Uterus (tissue), 4 donors: ENCODE measurements around the gene STYXL1. TPM values are rescaled to one million over a fixed set of nuclear protein-coding genes. Genes with fewer than 3 reads are reported as not detected.

Source experiments
- DNase-seq, 2 donors: peaks; one replicate each; pipeline ENCODE4 v3.0.0-alpha.2; 2019 to 2020
- H3K27ac ChIP-seq, 2 donors: fragments of 200-600 bp; sonication (generic); 1 replicate in 1 of 2; 2 replicates in 1 of 2; pipeline ENCODE4 v1.5.1; 2016 to 2018
- H3K27me3 ChIP-seq, 2 donors: fragments of 200-600 bp; sonication (generic); one replicate each; pipeline ENCODE4 v1.5.1; 2018 to 2019; ENCODE audit warnings: control low read depth in 1 of 2
- H3K36me3 ChIP-seq, 2 donors: fragments of 200-600 bp; sonication (generic); one replicate each; pipeline ENCODE4 v1.5.1; 2019; ENCODE audit warnings: control low read depth in 1 of 2
- H3K4me1 ChIP-seq, 2 donors: fragments of 200-600 bp; sonication (generic); one replicate each; pipeline ENCODE4 v1.5.1; 2018 to 2019; ENCODE audit warnings: control low read depth in 1 of 2
- H3K4me3 ChIP-seq, 2 donors: fragments of 200-600 bp; sonication (generic); 1 replicate in 1 of 2; 2 replicates in 1 of 2; pipeline ENCODE4 v1.5.1; 2018 to 2019; ENCODE audit warnings: mild to moderate bottlenecking in 1 of 2
- H3K9me3 ChIP-seq, 2 donors: fragments of 200-600 bp; sonication (generic); one replicate each; pipeline ENCODE4 v1.5.1; 2019; ENCODE audit warnings: control low read depth in 1 of 2
- POLR2A ChIP-seq, 2 donors: fragments of 450-650 bp; IDR thresholded peaks; one replicate each; pipeline ENCODE4 v1.6.1; 2016; ENCODE audit warnings: antibody characterized with exemption in 2 of 2, mild to moderate bottlenecking in 1 of 2, moderate library complexity in 1 of 2
- intact Hi-C: fragments of 100-400 bp; cut with DNase I; formaldehyde crosslinking; loops from one replicate; pipeline ENCODE4 v1.15.1; 2023; ENCODE audit warnings: low total_unique reads
- small RNA-seq: library from RNA; depleted of rRNA; stranded (forward); fragments of <200 nt; gene quantifications from one replicate; pipeline ENCODE3, GENCODE V24; 2016
- total RNA-seq, 4 donors: library from RNA; depleted of rRNA in 3 of 4; stranded (reverse); fragments of >200 nt in 3 of 4; gene quantifications; one replicate each; pipeline versions ENCODE4 v1.1.0 to v1.2.4, GENCODE V29; 2014 to 2023
- TF ChIP-seq, protein P1 (sequence below), 4 experiments: fragments of 200-600 bp in 2 of 4; fragments of 450-650 bp in 2 of 4; sonication (generic) in 2 of 4; IDR thresholded peaks; one replicate each; pipeline ENCODE4 v1.5.1; 2016 to 2019; ENCODE audit warnings: antibody characterized with exemption in 4 of 4, mild to moderate bottlenecking in 2 of 4, moderate library complexity in 1 of 4
- donor health status: DM: yes; HTN: yes; CAD: no.

The STYXL1 gene
- total RNA-seq, 4 donors from 2014 or later: 4.4 to 27.3 (median 14.1) TPM

GRCh38 chr7:75951506-75951905 is 96.3 kb downstream of the STYXL1 start:
- H3K9me3 ChIP-seq: no peaks in the 10 kb centered on the region
- H3K4me3 ChIP-seq: no peak overlapping the region
- H3K4me1 ChIP-seq: no peaks in the 10 kb centered on the region
- TF ChIP-seq, protein P1, sequence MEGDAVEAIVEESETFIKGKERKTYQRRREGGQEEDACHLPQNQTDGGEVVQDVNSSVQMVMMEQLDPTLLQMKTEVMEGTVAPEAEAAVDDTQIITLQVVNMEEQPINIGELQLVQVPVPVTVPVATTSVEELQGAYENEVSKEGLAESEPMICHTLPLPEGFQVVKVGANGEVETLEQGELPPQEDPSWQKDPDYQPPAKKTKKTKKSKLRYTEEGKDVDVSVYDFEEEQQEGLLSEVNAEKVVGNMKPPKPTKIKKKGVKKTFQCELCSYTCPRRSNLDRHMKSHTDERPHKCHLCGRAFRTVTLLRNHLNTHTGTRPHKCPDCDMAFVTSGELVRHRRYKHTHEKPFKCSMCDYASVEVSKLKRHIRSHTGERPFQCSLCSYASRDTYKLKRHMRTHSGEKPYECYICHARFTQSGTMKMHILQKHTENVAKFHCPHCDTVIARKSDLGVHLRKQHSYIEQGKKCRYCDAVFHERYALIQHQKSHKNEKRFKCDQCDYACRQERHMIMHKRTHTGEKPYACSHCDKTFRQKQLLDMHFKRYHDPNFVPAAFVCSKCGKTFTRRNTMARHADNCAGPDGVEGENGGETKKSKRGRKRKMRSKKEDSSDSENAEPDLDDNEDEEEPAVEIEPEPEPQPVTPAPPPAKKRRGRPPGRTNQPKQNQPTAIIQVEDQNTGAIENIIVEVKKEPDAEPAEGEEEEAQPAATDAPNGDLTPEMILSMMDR (IDR thresholded peaks at IDR 0.05): no peak
- TF ChIP-seq POLR2A (IDR thresholded peaks at IDR 0.05): no peak
- H3K36me3 ChIP-seq: no peaks in the 10 kb centered on the region
- DNase-seq: no peak
- H3K27me3 ChIP-seq: no peaks in the 10 kb centered on the region
- H3K27ac ChIP-seq: no peak overlapping the region
- intact Hi-C loops: no loop called here

DNA sequence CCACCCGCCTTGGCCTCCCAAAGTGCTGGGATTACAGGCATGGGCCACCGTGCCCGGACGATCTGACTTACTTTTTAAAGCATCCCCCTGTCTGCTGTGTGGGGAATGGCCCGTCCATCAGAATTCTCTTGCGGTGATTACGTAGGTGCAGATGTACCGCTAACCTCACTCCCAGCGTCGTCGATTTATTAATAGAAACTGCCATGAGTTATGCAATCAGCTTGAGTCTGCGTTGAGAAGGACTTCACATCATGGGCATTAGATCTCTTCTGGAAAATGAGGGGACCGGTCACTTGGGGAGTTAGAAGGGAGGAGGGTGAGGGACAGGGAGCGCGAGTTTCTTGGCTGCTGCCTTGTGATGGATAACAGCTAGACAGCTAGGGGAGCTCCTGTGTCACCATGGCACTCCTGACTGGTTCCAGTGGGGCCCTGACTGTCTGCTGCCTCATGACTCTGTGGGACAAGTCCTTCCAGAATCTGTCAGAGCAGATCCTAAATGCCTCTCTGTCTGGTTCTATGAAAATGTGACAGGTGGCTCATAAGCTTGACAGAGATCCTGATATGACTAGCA is 97.6 kb downstream of the STYXL1 start:
- TF ChIP-seq POLR2A (IDR thresholded peaks at IDR 0.05): no peak
- TF ChIP-seq, protein P1 (IDR thresholded peaks at IDR 0.05): no peak
- no peaks in the 10 kb centered on the region for H3K27me3 ChIP-seq
- H3K27ac ChIP-seq: no peak overlapping the region
- intact Hi-C loops: no loop called here
- H3K4me1 ChIP-seq: no peaks in the 10 kb centered on the region
- H3K36me3 ChIP-seq: no peaks in the 10 kb centered on the region
- H3K4me3 ChIP-seq: no peak overlapping the region
- no peaks in the 10 kb centered on the region for H3K9me3 ChIP-seq
- no peak for DNase-seq

- TF ChIP-seq POLR2A (IDR thresholded peaks at IDR 0.05): no peak
- TF ChIP-seq, protein P1 (IDR thresholded peaks at IDR 0.05): no peak
- Histone ChIP-seq H3K9me3 (no peaks in the 10 kb centered on the region), H3K36me3 (no peaks in the 10 kb centered on the region), H3K4me1 (no peaks in the 10 kb centered on the region), H3K27ac (no peak overlapping the region), H3K4me3 (no peak overlapping the region), H3K27me3 (no peaks in the 10 kb centered on the region)
- intact Hi-C loops: no loop called here
- no peak for DNase-seq
Measured at GRCh38 chr7:75948179-75948578, 99.6 kb downstream of the STYXL1 start.

Small RNA genes within 50 kb of the gene (small RNA-seq; reads per million reads assigned to genes)
- gene RNU6-863P: not detected

Other genes starting within 250 kb of the STYXL1 start
- not detected for gene CCL24, start 234.2 kb downstream of the STYXL1 start, total RNA-seq
- gene RHBDD2, start 169.0 kb downstream of the STYXL1 start, total RNA-seq: 10 to 100 TPM in 2 of 4 donors, 1 to 10 TPM in 2; 2.0 to 45.4 (median 11.3) TPM
- gene POR, start 132.8 kb downstream of the STYXL1 start, total RNA-seq: 100 to 1,000 TPM in 1 of 4 donors, 10 to 100 TPM in 2, 1 to 10 TPM in 1; 10.0 to 122 (median 69.2) TPM
- 10 to 100 TPM in 3 of 4 donors, 1 to 10 TPM in 1; 4.6 to 95.4 (median 36.9) TPM for gene TMEM120A, start 53.4 kb downstream of the STYXL1 start, total RNA-seq
- 10 to 100 TPM; 24.3 to 88.4 (median 30.0) TPM for gene MDH2, start 106 bp upstream of the STYXL1 start, total RNA-seq
- 10 to 100 TPM in 1 of 4 donors, 1 to 10 TPM in 3; 1.3 to 15.9 (median 6.0) TPM for gene SRRM3, start 153.9 kb upstream of the STYXL1 start, total RNA-seq